IMR-90 (cell line): ENCODE data around the gene P2RX7. TPM values are rescaled to one million over a fixed set of nuclear protein-coding genes. Genes with fewer than 3 reads are reported as not detected.

ENCODE experiments used
- ATAC-seq: fragments of 200-7000 bp; cut with Tn5 transposase; 2 replicates; pipeline ENCODE4 v1.9.1; 2020; ENCODE audit warnings: low read depth, mild to moderate bottlenecking, moderate library complexity
- BruUV-seq: library from RNA; stranded (reverse); fragments of 400-500 nt; replicated peaks from 2 replicates; lab custom pipeline; 2021; lab: Mats Ljungman, UMichigan
- CTCF ChIA-PET: fragments of 300-600 bp; formaldehyde crosslinking; extraction: SDS; loops from one replicate; lab custom pipeline; 2021; ENCODE audit warnings: antibody characterized with exemption; lab: Yijun Ruan, JAX
- POLR2A ChIA-PET: fragments of 300-600 bp; sonication (Branson Sonifier 250); formaldehyde crosslinking; loops from one replicate; lab custom pipeline; 2022; ENCODE audit warnings: antibody characterized with exemption; ENCODE audit not compliant: unreplicated experiment; lab: Charles Lee
- DNase-seq: peaks from one replicate; pipeline ENCODE4 v3.0.0; 2013
- H2AFZ ChIP-seq: replicated peaks from 2 replicates; pipeline ENCODE3; 2013; ENCODE audit warnings: low read length, mild to moderate bottlenecking; ENCODE audit not compliant: poor library complexity
- H2AK5ac ChIP-seq: 2 replicates; pipeline ENCODE4 v1.6.1; 2013; ENCODE audit warnings: low read depth, low read length, inconsistent platforms
- H2AK9ac ChIP-seq: replicated peaks from 2 replicates; pipeline ENCODE3; 2013; ENCODE audit warnings: mild to moderate bottlenecking, low read depth, low read length, moderate library complexity; ENCODE audit not compliant: poor library complexity
- H2BK120ac ChIP-seq: 2 replicates; pipeline ENCODE4 v1.6.1; 2013; ENCODE audit warnings: low read depth, low read length, inconsistent platforms
- H2BK15ac ChIP-seq: 3 replicates; pipeline ENCODE4 v1.6.1; 2013; ENCODE audit warnings: low read depth, low read length, inconsistent platforms
- H2BK20ac ChIP-seq: 2 replicates; pipeline ENCODE4 v1.6.1; 2013; ENCODE audit warnings: low read depth, mild to moderate bottlenecking, inconsistent platforms, low read length, moderate library complexity
- H2BK5ac ChIP-seq: 2 replicates; pipeline ENCODE4 v1.6.1; 2013; ENCODE audit warnings: mild to moderate bottlenecking, low read depth, low read length, inconsistent platforms; ENCODE audit not compliant: poor library complexity, severe bottlenecking
- H3K14ac ChIP-seq: replicated peaks from 2 replicates; pipeline ENCODE4 v1.6.1; 2013; ENCODE audit warnings: low read depth, low read length, inconsistent platforms
- H3K18ac ChIP-seq: 2 replicates; pipeline ENCODE4 v1.6.1; 2013; ENCODE audit warnings: low read depth, low read length, control low read depth
- H3K23ac ChIP-seq: 2 replicates; pipeline ENCODE4 v1.6.1; 2013; ENCODE audit warnings: low read depth, low read length, inconsistent platforms
- H3K27ac ChIP-seq: 2 replicates; pipeline ENCODE4 v1.5.1; 2013; ENCODE audit warnings: mild to moderate bottlenecking, control low read depth, low read length; ENCODE audit not compliant: insufficient read depth
- H3K27me3 ChIP-seq: 2 replicates; pipeline ENCODE4 v1.6.1; 2013; ENCODE audit warnings: low read length; ENCODE audit not compliant: control insufficient read depth, insufficient read depth
- H3K36me3 ChIP-seq: 2 replicates; pipeline ENCODE4 v1.6.1; 2013; ENCODE audit warnings: low read length, mixed read lengths; ENCODE audit not compliant: control insufficient read depth, insufficient read depth
- H3K4ac ChIP-seq: 2 replicates; pipeline ENCODE4 v1.6.1; 2013; ENCODE audit warnings: low read depth, low read length, inconsistent platforms
- H3K4me1 ChIP-seq: 2 replicates; pipeline ENCODE4 v1.6.1; 2013; ENCODE audit warnings: low read length, mixed read lengths; ENCODE audit not compliant: control insufficient read depth, insufficient read depth
- H3K4me2 ChIP-seq: 2 replicates; pipeline ENCODE4 v1.6.1; 2013; ENCODE audit warnings: low read depth, mild to moderate bottlenecking, control low read depth, low read length, moderate library complexity
- H3K4me3 ChIP-seq: 2 replicates; pipeline ENCODE4 v1.5.1; 2013; ENCODE audit warnings: low read depth, mild to moderate bottlenecking, control low read depth, low read length, moderate library complexity; ENCODE audit not compliant: insufficient read depth
- H3K56ac ChIP-seq: 2 replicates; pipeline ENCODE4 v1.6.1; 2013; ENCODE audit warnings: low read length, inconsistent platforms; ENCODE audit not compliant: insufficient read depth; ENCODE audit errors: extremely low read depth
- H3K79me1 ChIP-seq, 2 experiments: 2 replicates each; pipeline ENCODE4 v1.6.1; 2013; ENCODE audit warnings: low read length in 2 of 2, inconsistent platforms in 1 of 2, low read depth in 1 of 2
- H3K9ac ChIP-seq: 2 replicates; pipeline ENCODE4 v1.6.1; 2013; ENCODE audit warnings: low read depth, low read length, control low read depth
- H3K9me1 ChIP-seq: 2 replicates; pipeline ENCODE4 v1.6.1; 2013; ENCODE audit warnings: low read length, inconsistent platforms; ENCODE audit not compliant: insufficient read depth
- H3K9me3 ChIP-seq: 2 replicates; pipeline ENCODE4 v1.6.1; 2013; ENCODE audit warnings: low read length; ENCODE audit not compliant: control insufficient read depth, insufficient read depth
- H4K20me1 ChIP-seq: 2 replicates; pipeline ENCODE4 v1.6.1; 2013; ENCODE audit warnings: low read length, inconsistent platforms; ENCODE audit not compliant: insufficient read depth
- H4K5ac ChIP-seq: 2 replicates; pipeline ENCODE4 v1.6.1; 2013; ENCODE audit warnings: mild to moderate bottlenecking, low read depth, low read length, control low read depth
- H4K8ac ChIP-seq, 2 experiments: 2 replicates each; pipeline ENCODE4 v1.6.1; 2013; ENCODE audit warnings: low read depth in 2 of 2, low read length in 2 of 2, control low read depth in 1 of 2, inconsistent platforms in 1 of 2
- H4K91ac ChIP-seq: 2 replicates; pipeline ENCODE4 v1.6.1; 2013; ENCODE audit warnings: low read depth, low read length, inconsistent platforms; ENCODE audit not compliant: insufficient read depth
- CEBPB ChIP-seq: IDR thresholded peaks from 2 replicates; pipeline ENCODE4 v1.6.1; 2012; ENCODE audit warnings: low read depth, low read length, improper control_type of control experiment
- FOS ChIP-seq: fragments of 150-350 bp; IDR thresholded peaks from 2 replicates; pipeline ENCODE4 v1.6.1; 2016; ENCODE audit warnings: low read depth, low read length
- WGBS, 2 experiments: methylation state at CpG; one replicate each; pipeline versions ENCODE4 v1.1.5 to v1.1.7; 2013; ENCODE audit warnings: missing lambda C conversion rate in 2 of 2; ENCODE audit not compliant: insufficient read length in 1 of 2; ENCODE audit errors: extremely low coverage in 2 of 2; 5-methylcytosine and 5-hydroxymethylcytosine counted together
- dilution Hi-C: fragments of 300-500 bp; cut with HindIII; formaldehyde crosslinking; loops from one replicate; pipeline ENCODE4 v1.14.3; 2018; ENCODE audit warnings: low sequenced_read_pairs; ENCODE audit not compliant: unreplicated experiment
- in situ Hi-C: fragments of 300-500 bp; cut with MboI; formaldehyde crosslinking; loops from 3 replicates; pipeline ENCODE4 v1.14.3; 2019; ENCODE audit warnings: low sequenced_read_pairs, inconsistent platforms, mixed read lengths
- intact Hi-C: fragments of 100-400 bp; cut with micrococcal nuclease; formaldehyde crosslinking; loops from 2 replicates; pipeline ENCODE4 v1.10.0; 2022
- polyA plus RNA-seq, 3 experiments: library from polyadenylated mRNA; depleted of rRNA; stranded (reverse); fragments of >200 nt; gene quantifications; 2 replicates each; pipeline ENCODE4 v1.2.3, GENCODE V29; 2012; ENCODE audit warnings: low replicate concordance in 1 of 3
- total RNA-seq: library from RNA; depleted of rRNA; stranded (reverse); fragments of >200 nt; gene quantifications from 2 replicates; pipeline ENCODE4 v1.2.3, GENCODE V29; 2012

Gene P2RX7
- total and polyA plus RNA-seq, 2 of the 4 experiments (the other 2 are of a cell fraction): 0.07 to 0.18 TPM

- no TSS peak for BruUV-seq
- Histone ChIP-seq H3K9ac (no peak overlapping the region), H3K9me3 (no peaks in the 10 kb centered on the region), H3K36me3 (no peaks in the 10 kb centered on the region), H2AK9ac (no peak overlapping the region), H2AK5ac (no peak overlapping the region), H3K23ac (no peak overlapping the region), H2AFZ (no peak overlapping the region), H3K9me1 (no peaks in the 10 kb centered on the region; the same call in 1 of the 2 replicates), H3K4me1 (no peaks in the 10 kb centered on the region), H2BK20ac (no peak overlapping the region), H3K27me3 (peaks cover 7% of the 10 kb centered on the region; the same call in 1 of the 2 replicates), H4K91ac (no peak overlapping the region), H2BK15ac (no peak overlapping the region), H2BK120ac (no peak overlapping the region), H3K4me3 (no peak overlapping the region), H3K4ac (no peak overlapping the region), H3K18ac (no peak overlapping the region), H3K4me2 (no peak overlapping the region), H2BK5ac (no peak overlapping the region), H3K79me1 (no peaks in the 10 kb centered on the region), H3K14ac (no peak overlapping the region), H3K27ac (no peak overlapping the region), H4K20me1 (no peaks in the 10 kb centered on the region), H4K8ac (no peak overlapping the region), H4K5ac (no peak overlapping the region), H3K56ac (no peak overlapping the region)
- ChIA-PET POLR2A (interaction anchor here (0.6 kb wide), 1 partner anchor 22 kb away, joined by 7 read pairs; no protein-coding TSS in a partner anchor), CTCF (no interaction called here)
- DNase-seq (no peak), ATAC-seq (no peak)
- in situ Hi-C loops: no loop called here
- TF ChIP-seq CEBPB: peak; percentile 86
- no peak for TF ChIP-seq FOS
- dilution Hi-C loops: no loop called here
- intact Hi-C loops: no loop called here
- WGBS, 2 experiments: 82% methylated on average over 5 of the region's 14 CpGs; no CpG with 5 or more reads in 1 of the 2 experiments
Observed at GRCh38 chr12:121167232-121167820, 34.6 kb downstream of the P2RX7 start.
